HG02759 (cell line): ENCODE measurements around the gene ATXN10.

Experiments
- ATAC-seq: cut with Tn5 transposase; IDR thresholded peaks from one replicate; pipeline ENCODE4 v1.9.1; 2021; ENCODE audit warnings: mild to moderate bottlenecking, moderate library complexity; ENCODE audit not compliant: unreplicated experiment

ATXN10 gene

DNA sequence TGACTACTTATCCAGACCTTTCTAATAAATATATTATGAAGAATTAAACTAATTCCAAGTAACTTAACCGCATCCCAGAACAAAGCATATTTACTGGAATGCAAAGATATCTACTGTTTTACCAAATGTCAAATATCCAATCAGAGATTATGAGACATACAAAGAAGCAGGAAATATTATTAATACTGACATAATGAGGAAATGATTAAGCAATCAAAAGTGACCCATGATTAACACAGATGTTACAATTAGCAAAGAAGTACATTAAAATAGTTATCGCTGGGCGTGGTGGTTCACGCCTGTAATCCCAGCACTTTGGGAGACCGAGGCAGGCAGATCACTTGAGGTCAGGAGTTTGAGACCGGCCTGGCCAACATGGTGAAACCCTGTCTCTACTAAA, 200.1 kb downstream of the ATXN10 start:
- no peak for ATAC-seq

DNA sequence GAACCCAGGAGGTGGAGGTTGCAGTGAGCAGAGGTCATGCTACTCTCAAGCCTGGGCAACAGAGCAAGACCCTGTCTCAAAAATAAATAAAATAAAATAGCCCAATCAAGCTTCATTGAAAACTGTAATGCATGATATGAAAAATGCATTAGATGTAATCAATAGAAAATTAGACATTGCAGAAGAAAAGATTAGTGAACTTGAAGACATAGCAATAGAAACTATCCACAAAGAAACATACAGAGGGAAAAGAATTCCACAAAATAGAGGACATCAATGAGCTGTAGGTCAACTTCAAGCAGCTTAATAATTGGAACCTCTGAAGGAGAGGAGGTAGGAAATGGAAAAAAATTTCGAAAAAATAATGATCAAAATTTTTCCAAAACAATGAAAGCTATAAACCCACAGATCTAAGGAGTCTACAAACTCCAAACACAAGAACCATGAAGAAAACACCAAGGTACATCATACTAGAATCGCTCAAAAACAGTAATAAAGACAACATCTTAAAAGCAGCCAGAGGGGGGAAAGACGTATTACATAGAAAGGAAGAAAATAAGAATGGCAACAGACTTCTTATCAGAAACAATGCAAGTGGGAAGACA, 201.1 kb downstream of the ATXN10 start:
- ATAC-seq: no peak

DNA sequence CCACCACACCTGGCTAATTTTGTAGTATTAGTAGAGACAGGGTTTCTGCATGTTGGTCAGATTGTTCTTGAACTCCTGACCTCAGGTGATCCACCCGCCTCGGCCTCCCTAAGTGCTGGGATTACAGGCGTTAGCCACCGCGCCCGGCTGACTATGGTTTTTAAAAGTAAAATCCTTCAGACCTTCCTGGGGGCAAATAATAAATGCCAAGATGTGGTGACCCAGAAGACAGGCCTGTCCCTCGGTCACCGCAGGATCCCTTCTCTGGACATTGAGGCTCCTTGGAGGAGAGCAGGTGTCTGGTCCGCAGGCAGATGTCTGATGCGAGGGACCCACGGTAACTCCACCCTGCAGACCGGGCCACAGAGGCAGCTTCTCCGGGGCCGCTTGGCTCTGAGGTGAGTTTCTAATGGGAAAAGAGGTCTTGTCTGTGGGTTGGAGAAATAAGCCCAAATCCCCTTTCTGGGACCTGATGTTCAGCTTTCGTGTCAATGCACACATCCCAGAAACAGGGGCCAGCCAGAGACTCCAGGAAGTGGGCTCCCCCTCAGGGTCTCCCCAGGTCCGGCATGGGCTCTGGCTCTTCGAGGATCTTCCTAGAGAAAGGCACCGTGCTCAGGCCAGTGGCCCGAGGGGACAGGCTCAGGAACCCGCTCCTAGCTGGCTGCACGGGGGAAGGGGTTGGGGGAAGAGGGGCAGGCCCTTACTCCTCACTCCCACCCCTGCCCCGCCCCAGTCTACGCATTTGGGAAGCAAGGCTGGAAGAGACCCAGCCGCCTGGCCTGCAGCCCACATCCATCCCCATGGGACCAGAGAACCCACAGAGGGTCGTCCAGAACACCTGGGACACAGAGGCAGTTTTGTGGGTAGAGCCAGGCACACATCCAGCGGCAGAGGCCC, 204.8 kb downstream of the ATXN10 start:
- no peak for ATAC-seq

DNA sequence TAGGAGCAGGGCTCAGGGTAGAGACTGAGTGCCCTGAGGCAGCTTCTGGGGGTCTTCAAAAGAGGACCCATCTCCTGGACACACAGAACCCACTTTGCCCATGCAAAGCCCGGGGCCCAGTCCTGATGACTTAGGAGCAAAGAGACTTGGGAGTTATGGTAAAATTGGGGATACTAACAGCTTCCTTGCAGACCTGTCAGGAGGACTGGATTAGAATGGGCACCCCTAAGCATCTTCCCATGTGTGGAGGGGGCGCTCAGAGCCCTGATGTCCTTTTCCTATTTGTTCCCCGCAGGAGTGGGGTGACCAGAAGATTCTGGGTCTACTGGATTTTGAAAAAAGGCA, 205.4 kb downstream of the ATXN10 start:
- no peak for ATAC-seq

DNA sequence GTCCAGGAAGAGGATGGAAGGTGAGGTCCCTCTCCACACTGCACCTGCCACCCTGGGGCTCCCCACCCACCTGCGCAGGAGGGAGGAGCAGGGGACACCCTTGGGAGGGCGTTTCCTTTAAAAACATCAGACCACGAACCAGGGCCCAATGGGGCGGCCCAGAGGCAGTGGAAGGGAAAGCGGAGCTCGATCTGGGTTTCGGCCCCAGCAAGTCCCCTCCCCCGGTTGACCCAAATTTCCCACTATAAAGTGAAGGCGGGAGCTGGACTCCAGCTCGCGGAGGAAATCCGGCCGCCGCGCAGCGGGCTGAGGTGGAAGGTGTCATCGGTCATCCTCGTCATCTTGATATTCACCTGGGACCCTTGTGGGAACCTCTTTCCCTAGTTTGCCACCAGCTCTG, 206.0 kb downstream of the ATXN10 start:
- no peak for ATAC-seq

DNA sequence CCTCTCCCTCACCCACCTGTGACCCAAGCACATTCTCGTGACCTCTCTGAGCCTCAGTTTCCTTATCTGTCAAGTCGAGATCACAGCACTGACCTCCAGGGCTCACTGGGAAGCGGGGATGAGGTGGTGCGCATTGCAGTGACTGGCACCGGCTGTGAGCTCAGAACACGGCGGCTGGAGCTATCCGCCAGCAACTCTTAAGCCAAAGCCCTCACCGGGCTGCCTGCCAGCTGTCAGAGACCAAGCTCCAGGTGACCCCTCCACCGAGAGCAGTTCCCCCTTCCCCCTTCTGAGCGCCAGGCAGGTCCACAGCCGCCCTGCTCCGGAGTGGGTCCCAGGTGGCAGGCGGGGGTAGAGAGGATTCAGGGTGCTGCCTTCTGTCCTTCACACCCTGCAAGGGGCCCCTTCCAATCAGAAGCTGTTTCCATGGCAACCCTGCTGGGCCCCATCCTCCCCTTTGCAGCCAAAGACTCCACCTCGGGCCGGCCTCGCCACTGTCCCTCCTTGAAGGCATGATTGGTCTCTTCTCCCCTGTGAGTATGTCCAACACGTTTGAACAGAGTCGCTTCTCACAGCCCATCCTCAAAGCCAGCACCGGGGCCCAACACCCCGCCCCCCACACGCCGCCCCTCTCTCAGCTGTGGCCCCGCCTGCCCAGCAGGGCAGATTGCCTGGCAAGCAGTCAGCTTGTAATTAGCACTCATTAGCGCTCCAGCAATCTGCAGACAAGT, 206.6 kb downstream of the ATXN10 start:
- ATAC-seq: no peak

DNA sequence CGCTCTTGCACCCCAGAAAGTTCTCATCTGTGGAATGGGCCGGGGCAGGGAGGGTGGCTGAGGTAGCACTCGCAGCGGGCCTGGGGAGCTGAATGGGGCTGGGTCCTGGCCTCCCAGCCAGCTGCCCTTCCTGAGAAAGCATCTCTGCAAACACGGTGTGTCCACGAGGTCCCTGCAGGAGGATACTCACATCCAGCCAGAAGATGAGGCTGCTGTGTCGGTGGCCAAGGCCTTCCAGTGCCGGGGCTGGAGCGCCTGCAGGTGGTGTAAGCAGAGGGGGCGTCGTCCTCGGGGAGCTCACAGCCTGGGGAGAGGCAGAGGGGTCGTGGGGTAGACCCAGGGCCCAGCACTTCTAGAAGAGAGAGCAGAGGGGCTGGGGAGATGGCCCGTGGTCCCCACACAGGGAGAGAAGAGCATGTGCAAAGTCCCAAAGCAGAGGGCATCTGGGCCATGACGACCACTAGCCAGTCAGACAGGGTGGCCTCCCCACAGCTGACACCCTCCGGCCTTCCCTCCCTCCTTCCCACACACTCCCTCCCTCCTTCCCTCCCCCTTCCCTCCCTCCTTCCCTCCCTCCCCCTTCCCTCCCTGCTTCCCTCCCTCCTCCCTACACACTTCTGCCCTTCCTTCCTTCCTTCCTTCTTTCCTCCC, 207.4 kb downstream of the ATXN10 start:
- ATAC-seq: no peak

DNA sequence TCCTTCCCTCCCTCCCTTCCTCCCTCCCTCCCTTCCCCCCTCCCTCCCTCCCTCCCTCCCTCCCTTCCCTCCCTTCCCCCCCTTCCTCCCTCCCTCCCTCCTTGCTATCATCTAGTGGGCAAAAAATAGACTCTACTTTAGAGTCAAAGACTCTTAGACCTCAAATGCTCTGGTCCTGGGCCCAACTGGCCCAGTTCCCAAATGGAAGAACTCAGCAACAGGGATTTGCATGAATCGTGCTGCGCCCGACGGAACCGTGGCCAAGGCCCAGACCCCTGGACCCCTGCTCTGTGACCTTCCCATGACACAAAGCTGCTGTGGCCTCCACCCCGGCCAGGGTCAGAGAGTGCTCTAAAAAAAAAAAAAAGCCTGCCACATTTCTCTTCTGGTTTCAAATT, 207.9 kb downstream of the ATXN10 start:
- no peak for ATAC-seq

DNA sequence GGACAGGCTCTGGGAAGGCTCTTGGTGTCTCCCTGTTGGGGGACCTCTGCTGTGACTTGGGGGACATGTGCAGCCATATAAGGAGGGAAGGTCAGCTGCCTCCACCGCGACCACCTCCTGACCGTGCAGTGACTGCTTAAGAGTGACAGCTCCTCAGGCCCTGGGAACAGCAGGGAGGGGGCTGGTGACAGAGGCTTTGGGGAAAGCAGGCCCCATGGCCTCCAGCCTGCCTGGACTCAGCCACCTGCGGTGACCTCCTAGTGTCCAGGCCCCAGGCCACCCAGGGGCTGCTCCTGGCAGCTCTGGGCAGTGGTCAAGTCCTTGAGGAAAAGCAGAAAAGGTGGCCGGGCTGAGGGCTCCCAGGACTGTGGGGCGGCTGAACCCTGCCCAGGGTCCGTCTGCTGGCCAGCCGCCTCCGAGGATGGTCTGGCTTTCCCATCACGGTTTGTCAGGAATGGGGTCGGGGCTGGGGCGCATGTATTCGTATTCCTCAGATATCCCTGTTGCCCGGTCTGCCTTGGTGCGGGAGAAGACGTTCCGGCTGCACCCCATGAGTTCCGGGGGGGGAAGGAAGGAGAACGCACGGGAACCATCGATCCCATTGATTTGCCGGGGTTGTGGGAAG, 208.6 kb downstream of the ATXN10 start:
- ATAC-seq: no peak

DNA sequence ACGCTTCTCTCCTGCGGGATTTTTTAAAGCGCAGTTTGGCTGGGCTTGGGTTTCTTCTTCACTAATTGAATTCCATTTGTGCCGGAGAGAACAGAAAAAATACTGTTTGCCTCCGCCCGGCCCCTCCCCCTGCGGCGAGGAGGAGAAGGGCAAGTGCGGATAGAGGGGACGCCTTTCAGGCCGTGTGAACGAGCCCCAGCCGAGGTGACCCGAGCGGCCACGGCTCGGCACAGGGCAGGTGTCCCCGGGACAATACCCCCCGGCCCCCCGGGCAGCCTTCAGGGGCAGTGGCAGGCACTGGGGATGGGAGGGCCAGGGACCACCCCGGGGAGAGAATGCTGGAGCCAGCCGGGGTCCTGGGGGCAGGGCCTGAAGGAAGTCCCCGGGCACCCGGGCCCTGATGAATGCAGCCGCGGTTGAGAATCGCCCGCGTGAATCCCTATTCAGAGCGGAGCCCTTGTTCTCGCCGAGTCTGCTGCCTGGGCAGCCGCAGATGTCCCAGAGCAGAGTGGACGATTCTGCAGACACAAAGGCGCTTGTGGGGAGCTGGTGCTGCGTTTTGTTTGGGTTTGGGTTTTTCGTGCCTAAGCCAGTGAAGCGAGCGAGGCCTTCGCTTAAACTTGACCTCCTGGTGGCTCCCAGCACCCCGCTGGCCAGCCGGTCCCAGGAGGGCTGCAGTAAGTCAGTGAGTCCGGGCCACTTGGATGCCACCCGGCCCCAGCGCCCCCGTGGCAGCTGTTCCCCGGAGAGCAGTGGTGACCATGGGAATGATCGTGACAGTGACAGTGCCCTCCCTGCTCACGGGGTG, 209.3 kb downstream of the ATXN10 start:
- ATAC-seq: no peak

DNA sequence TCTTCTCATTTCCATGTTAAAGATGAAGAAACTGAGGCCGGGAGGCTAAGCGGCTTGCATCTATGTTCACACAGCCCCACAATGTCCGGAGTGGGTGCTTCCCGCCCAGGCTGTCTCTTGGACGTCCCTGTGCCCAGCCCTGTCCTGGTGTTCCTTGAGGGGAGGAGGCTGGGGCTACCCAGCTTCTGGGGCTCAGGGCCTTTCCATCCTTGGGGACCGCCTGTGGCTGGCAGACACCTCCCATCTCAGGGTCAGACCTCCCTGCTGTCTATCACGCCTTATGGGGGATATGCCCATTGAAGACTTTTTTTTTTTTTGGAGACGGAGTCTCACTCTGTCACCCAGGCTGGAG, 209.9 kb downstream of the ATXN10 start:
- ATAC-seq: no peak

DNA sequence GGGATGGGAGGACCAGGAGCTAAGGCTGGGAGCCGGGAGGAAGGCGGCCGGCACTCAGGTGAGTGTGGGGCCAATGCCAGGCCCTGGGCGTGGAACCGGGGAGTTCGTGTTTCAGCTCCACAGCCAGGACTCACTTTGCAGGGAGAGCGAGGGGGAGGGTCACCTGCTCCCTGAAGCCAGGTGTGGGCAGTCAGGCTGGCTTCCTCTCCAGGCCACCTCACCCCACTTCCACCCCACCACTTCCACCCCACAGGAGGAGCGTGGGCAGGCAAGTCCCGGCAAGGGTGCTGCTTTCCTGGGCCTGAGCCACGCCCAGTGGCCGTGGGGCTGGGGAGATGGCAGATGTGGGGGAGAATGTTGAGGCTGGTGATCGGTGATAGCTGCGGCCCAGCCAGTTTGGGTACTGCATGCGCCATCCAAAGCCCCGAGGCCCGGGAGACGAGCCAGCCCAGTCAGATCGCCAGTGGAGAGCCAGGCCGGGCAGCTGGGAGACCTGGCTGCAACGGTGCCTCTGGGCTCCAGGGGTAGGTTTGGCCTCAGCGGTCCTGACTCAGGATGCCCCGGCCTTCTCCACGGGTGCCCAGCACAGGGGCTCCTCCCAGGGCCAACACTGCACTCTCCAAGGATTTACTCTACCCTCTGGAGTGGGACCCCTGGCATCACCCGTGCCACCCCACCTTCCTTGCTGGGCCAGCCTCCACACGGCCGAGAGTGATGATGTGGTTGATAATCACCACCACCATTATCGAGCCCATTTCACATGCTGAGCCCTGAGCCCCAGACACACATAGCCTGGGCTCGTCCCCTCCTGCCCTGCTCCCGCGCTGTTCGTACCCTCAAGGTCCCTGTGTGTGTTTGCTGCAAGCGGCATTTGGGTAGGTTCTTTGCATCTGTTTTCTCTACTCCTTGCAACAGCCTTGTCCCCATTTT, 211.5 kb downstream of the ATXN10 start:
- ATAC-seq: no peak

DNA sequence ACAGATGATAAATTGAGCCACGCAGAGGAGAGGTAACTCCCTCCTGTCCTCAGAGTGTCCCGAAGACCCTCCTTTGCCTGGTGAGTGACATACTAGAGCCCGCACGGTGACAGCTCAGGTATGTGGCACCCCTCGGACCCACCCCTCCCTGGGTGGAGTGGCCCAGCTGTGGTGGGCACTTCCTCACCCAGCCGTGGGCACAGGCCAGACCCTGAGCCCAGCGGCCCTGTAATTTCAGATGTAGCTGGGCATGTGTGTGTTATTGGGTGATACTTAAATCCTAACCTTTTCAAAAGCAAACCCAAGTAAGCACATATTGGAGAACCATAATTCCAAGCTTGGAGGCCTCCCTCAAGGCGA, 212.2 kb downstream of the ATXN10 start:
- no peak for ATAC-seq

DNA sequence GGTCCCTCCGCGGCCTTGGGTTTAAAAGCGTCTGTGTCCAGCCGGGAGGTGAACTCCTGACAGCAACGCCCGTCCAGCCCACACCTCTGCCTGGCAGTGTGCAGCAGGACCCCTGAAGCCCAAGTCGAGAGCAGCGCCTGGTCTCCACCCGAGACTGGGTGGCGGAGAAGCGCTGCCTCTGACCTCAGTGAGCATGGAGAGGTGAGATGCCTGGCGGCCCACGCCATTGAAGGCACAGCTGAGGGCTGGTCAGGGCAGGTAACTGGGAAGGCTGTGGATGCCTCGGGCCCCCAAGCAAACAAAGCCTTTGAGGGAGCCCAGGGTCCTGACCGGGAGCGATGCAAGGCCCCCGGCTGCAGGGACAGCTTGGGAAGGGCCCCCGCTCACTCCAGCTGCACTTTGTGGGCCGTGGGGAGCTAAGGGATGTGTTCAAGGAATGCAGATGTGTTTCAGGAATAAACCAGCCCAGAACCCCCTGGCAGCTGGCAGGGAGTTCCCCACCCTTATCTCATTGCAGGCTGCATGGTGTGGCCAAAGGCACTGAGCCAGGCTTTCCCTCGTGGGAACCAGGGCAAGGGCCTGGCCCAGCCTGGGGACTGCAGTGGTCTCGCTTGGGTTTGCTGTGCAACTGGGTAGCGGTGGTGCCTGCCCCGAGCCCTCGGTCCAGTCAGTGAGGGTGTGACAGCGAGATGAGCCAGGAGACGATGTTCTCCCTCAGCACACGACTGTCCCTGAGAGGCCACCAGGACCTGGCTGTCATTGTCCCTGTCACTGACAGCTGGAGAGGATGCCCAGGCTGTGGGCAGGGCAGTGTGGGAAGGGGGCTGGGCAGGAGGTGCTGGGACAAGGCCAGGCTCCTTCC, 212.8 kb downstream of the ATXN10 start:
- ATAC-seq: no peak

DNA sequence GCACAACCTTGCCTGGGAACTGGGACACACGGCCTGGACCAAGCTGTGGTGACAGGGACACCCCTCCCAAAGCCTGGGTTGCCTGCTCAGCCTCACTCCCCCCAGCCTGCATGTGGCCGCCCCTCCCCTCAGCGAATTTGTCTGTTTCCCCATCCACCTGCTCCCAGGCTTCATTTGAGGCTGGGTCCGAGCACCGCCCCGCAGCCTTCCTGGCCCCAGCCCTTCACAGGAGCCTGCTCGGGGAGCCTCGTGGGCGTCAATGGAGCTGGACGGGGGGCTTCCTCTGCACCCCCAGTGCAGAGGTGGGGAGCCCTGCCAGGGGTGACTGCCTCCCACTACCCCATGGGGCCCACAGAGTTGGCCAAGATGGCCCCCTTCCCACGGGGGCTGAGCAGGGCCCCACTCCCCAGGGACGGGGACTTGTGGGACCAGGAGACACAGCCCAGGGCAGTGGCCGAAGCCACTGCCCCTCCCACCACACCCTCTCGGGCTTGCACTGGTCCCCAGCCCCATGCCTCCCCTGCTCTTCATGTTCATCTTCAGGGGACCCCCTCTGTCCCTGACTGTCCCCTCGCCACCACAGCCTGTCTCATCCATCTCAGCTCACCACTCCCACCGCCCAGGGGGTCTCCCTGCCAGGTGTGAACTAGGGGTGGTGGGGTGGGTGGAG, 213.7 kb downstream of the ATXN10 start:
- no peak for ATAC-seq

DNA sequence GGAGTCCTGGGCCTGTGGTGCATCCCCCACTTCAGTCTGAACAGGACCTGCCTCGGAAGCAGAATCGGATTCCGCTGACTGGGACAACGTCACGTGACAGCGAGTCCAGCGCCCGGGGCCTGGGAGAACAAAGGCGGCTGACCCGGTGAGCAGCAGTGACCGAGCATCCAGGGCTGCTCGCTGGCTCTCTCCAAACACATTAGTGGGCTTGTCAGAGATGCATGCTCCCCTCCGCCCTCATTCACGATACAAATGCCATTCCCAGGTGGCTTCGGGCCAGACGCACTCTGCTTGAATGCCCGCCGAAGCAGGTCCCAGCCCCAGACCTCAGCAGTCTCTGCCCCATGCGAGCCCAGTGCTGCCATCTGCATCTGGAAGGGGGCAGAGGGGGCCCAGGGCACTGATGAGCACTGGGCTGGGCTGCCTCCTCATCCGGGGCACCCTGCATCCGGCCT, 214.3 kb downstream of the ATXN10 start:
- ATAC-seq: no peak

DNA sequence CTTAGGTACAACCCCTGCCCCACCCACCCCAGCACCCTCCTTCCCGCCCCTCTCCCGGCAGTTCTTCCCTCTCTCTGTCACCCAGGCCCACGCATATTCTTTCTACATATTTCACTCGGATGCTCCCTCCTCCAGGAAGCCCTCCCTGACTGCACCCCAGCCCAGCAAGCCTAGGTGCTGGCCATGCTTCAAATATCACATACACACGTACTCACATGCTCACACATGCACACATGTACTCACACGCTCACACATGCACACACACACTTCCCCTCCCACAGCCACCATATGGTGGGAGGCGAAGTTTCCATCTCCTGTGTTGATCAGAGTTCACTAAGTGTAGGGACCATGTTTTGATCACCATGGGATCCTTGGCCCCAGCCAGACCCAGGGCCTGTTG, 214.9 kb downstream of the ATXN10 start:
- ATAC-seq: no peak
